Measurements from ENCODE around the gene TRIP13.

- TF ChIP-seq CTCF (conservative IDR thresholded peaks at IDR 0.05), result no peak
- TF ChIP-seq ZFX (IDR thresholded peaks at IDR 0.05), result no peak
Measured at GRCh38 chr5:966345-966710, 73.6 kb downstream of the TRIP13 start.
